Endothelial cell of umbilical vein (primary cell): ENCODE results near the gene RASGRF1. TPM values are rescaled to one million over a fixed set of nuclear protein-coding genes. Genes with fewer than 3 reads are reported as not detected.

ENCODE experiments used
- BruUV-seq: library from RNA; stranded (reverse); fragments of 400-500 nt; replicated peaks from 2 replicates; lab custom pipeline; 2021; lab: Mats Ljungman, UMichigan
- CTCF ChIA-PET: fragments of 300-600, 350-600 bp; sonication (Branson Sonifier 250); formaldehyde crosslinking; loops from one replicate; lab custom pipeline; 2021; ENCODE audit warnings: antibody characterized with exemption, inconsistent platforms; lab: Charles Lee
- POLR2A ChIA-PET: fragments of 300-600, 350-600 bp; sonication (Branson Sonifier 250); formaldehyde crosslinking; loops from one replicate; lab custom pipeline; 2021; ENCODE audit warnings: antibody characterized with exemption, inconsistent platforms; lab: Charles Lee
- DNase-seq: peaks from one replicate; pipeline ENCODE4 v3.0.0-alpha.2; 2011; ENCODE audit warnings: low read depth, low spot score
- FAIRE-seq: peaks from 2 replicates; lab custom pipeline; 2011; peaks lifted over from hg19 to GRCh38; lab: Jason Lieb, UNC
- H2AFZ ChIP-seq: 2 replicates; pipeline ENCODE4 v1.6.0; 2012; ENCODE audit warnings: low read depth, low read length, control low read depth, inconsistent platforms
- H3K27ac ChIP-seq: 2 replicates; pipeline ENCODE4 v1.5.1; 2011; ENCODE audit warnings: low read depth, mild to moderate bottlenecking, control low read depth, low read length, moderate library complexity; ENCODE audit not compliant: insufficient read depth
- H3K27me3 ChIP-seq, 2 experiments: 2 replicates each; pipeline versions ENCODE4 v1.6.0 to v1.6.1; 2011; ENCODE audit warnings: low read length in 2 of 2, mixed read lengths in 1 of 2; ENCODE audit not compliant: control insufficient read depth in 2 of 2, insufficient read depth in 2 of 2
- H3K36me3 ChIP-seq, 2 experiments: 2 replicates in 1 of 2; 3 replicates in 1 of 2; pipeline ENCODE4 v1.5.1; 2011; ENCODE audit warnings: low read length in 2 of 2, mild to moderate bottlenecking in 1 of 2, moderate library complexity in 1 of 2; ENCODE audit not compliant: control insufficient read depth in 2 of 2, insufficient read depth in 2 of 2; ENCODE audit errors: extremely low read depth in 1 of 2
- H3K4me1 ChIP-seq: 3 replicates; pipeline ENCODE4 v1.5.1; 2011; ENCODE audit warnings: mild to moderate bottlenecking, low read length; ENCODE audit not compliant: control insufficient read depth, insufficient read depth; ENCODE audit errors: extremely low read depth
- H3K4me2 ChIP-seq: 2 replicates; pipeline ENCODE4 v1.6.1; 2011; ENCODE audit warnings: low read length, control low read depth, mixed read lengths; ENCODE audit not compliant: insufficient read depth
- H3K4me3 ChIP-seq, 3 experiments: fragments of 200-600 bp in 1 of 3; sonication (generic), shearing (Covaris generic) in 1 of 3; replicated peaks in 1 of 3; 2 replicates each; pipeline ENCODE4 v1.5.1; 2011 to 2016; ENCODE audit warnings: control low read depth in 3 of 3, low read length in 3 of 3, mild to moderate bottlenecking in 2 of 3, inconsistent platforms in 1 of 3, low read depth in 1 of 3, moderate library complexity in 1 of 3; ENCODE audit not compliant: insufficient read depth in 1 of 3
- H3K79me2 ChIP-seq: 2 replicates; pipeline ENCODE4 v1.6.0; 2012; ENCODE audit warnings: low read length, inconsistent platforms; ENCODE audit not compliant: control insufficient read depth, insufficient read depth
- H3K9ac ChIP-seq: replicated peaks from 2 replicates; pipeline ENCODE3; 2011; ENCODE audit warnings: low read length, control low read depth; ENCODE audit not compliant: insufficient read depth; ENCODE audit errors: extremely low read depth
- H3K9me1 ChIP-seq: replicated peaks from 3 replicates; pipeline ENCODE4 v1.6.0; 2011; ENCODE audit warnings: mild to moderate bottlenecking, low read length; ENCODE audit not compliant: control insufficient read depth, insufficient read depth; ENCODE audit errors: extremely low read depth
- H3K9me3 ChIP-seq: replicated peaks from 2 replicates; pipeline ENCODE4 v1.5.1; 2012; ENCODE audit warnings: low read length, inconsistent platforms; ENCODE audit not compliant: control insufficient read depth, insufficient read depth
- H4K20me1 ChIP-seq: replicated peaks from 2 replicates; pipeline ENCODE3; 2011; ENCODE audit warnings: mild to moderate bottlenecking, low read length; ENCODE audit not compliant: control insufficient read depth, insufficient read depth; ENCODE audit errors: extremely low read depth
- CTCF ChIP-seq, 2 donors: IDR thresholded peaks; 1 replicate in 1 of 2; 2 replicates in 1 of 2; pipeline ENCODE4 v1.5.1; 2011; ENCODE audit warnings: low read length in 2 of 2, mild to moderate bottlenecking in 2 of 2, moderate library complexity in 2 of 2, control low read depth in 1 of 2, inconsistent platforms in 1 of 2, low read depth in 1 of 2; ENCODE audit not compliant: insufficient read depth in 1 of 2; ENCODE audit errors: extremely low read depth in 1 of 2
- EZH2 ChIP-seq: IDR thresholded peaks from 2 replicates; pipeline ENCODE4 v1.6.1; 2012; ENCODE audit warnings: borderline replicate concordance, low read depth, mild to moderate bottlenecking, moderate library complexity, low read length, inconsistent platforms; ENCODE audit not compliant: severe bottlenecking
- FOS ChIP-seq: IDR thresholded peaks from 2 replicates; pipeline ENCODE4 v1.6.1; 2011; ENCODE audit warnings: mild to moderate bottlenecking, low read length, moderate library complexity, borderline replicate concordance; ENCODE audit not compliant: insufficient read depth
- GATA2 ChIP-seq: IDR thresholded peaks from 2 replicates; pipeline ENCODE4 v1.7.0; 2011; ENCODE audit warnings: low read depth, mild to moderate bottlenecking, moderate library complexity, mixed read lengths, low read length; ENCODE audit not compliant: insufficient read length, insufficient read depth
- JUN ChIP-seq: IDR thresholded peaks from 2 replicates; pipeline ENCODE4 v1.6.1; 2011; ENCODE audit warnings: borderline replicate concordance, low read depth; ENCODE audit not compliant: insufficient read length, insufficient read depth
- MAX ChIP-seq: IDR thresholded peaks from 2 replicates; pipeline ENCODE4 v1.6.1; 2011; ENCODE audit not compliant: insufficient read depth, insufficient read length
- MYC ChIP-seq: IDR thresholded peaks from one replicate; pipeline ENCODE4 v1.6.1; 2011; ENCODE audit warnings: mild to moderate bottlenecking, low read depth, low read length
- POLR2A ChIP-seq: IDR thresholded peaks from 2 replicates; pipeline ENCODE4 v1.6.1; 2012; ENCODE audit warnings: low read depth, mild to moderate bottlenecking, control low read depth, low read length
- POLR2AphosphoS5 ChIP-seq: IDR thresholded peaks from 2 replicates; pipeline ENCODE4 v1.6.1; 2012; ENCODE audit warnings: low read depth, mild to moderate bottlenecking, control low read depth, low read length, moderate library complexity; ENCODE audit not compliant: insufficient read depth
- dilution Hi-C: fragments of 300-500 bp; cut with MboI; formaldehyde crosslinking; loops from one replicate; pipeline ENCODE4 v1.15.0; 2019; ENCODE audit warnings: low sequenced_read_pairs; ENCODE audit not compliant: extremely low pct_ligation_motif_present
- intact Hi-C: fragments of 100-400 bp; cut with micrococcal nuclease; formaldehyde crosslinking; loops from one replicate; pipeline ENCODE4 v1.10.0; 2022
- polyA plus RNA-seq, 4 experiments: library from polyadenylated mRNA; depleted of rRNA in 3 of 4; stranded (reverse) in 3 of 4; unstranded in 1 of 4; fragments of >200 nt; gene quantifications; 2 replicates each; pipeline versions ENCODE4 v1.2.1 to v1.2.3, GENCODE V29; 2011 to 2012; ENCODE audit warnings: missing spikeins in 1 of 4
- total RNA-seq: library from RNA; stranded (reverse); gene quantifications from 2 replicates; pipeline ENCODE4 v1.2.3, GENCODE V29; 2021

The RASGRF1 gene
- total and polyA plus RNA-seq, 2 donors (not counting 3 experiments of a cell fraction or from before 2014, with no cell fraction given), result 0.04 TPM; not detected in 1

GRCh38 chr15:79089890-79090486, 592 bp downstream of the RASGRF1 start:
- TF ChIP-seq MAX, result no peak
- TF ChIP-seq CTCF (IDR thresholded peaks at IDR 0.05; ENCODE audit: extremely low read depth in 1 of 2, insufficient read depth in 1 of 2, low read depth in 1 of 2, low read length in 2 of 2), result no peak
- no peak for TF ChIP-seq EZH2
- no peak for TF ChIP-seq MYC
- no peak for TF ChIP-seq POLR2A
- TF ChIP-seq JUN, result no peak
- no peak for TF ChIP-seq FOS
- TF ChIP-seq GATA2, result no peak
- TF ChIP-seq POLR2AphosphoS5, result no peak
- dilution Hi-C loops, result no loop called here
- Histone ChIP-seq H3K4me3 (no peak overlapping the region), H3K4me1 (no peaks in the 10 kb centered on the region), H3K9me1 (no peaks in the 10 kb centered on the region), H4K20me1 (no peaks in the 10 kb centered on the region), H3K36me3 (no peaks in the 10 kb centered on the region), H3K9ac (no peak overlapping the region), H3K27me3 (peaks cover 28 to 30% of the 10 kb centered on the region in 2 experiments), H2AFZ (no peak overlapping the region), H3K27ac (no peak overlapping the region), H3K9me3 (no peaks in the 10 kb centered on the region), H3K4me2 (no peak overlapping the region), H3K79me2 (no peaks in the 10 kb centered on the region)
- DNase-seq (no peak), FAIRE-seq (no peak)
- ChIA-PET CTCF (no interaction called here), POLR2A (no interaction called here)
- intact Hi-C loops, result no loop called here
- no TSS peak for BruUV-seq
